Measurements from ENCODE around the gene USH2A. TPM values are rescaled to one million over a fixed set of nuclear protein-coding genes. Genes with fewer than 3 reads are reported as not detected.

Gene USH2A
- polyA plus RNA-seq, 1 donor from 2014 or later: 0.17 TPM

GRCh38 chr1:215761446-215761845 lies 661.8 kb downstream of the USH2A start:
- TF ChIP-seq SMC3 (conservative IDR thresholded peaks at IDR 0.05; ENCODE audit: poor library complexity) (no peak), EZH2 (IDR thresholded peaks at IDR 0.05; ENCODE audit: borderline replicate concordance, insufficient read depth, low read length, poor library complexity, severe bottlenecking) (no peak), RAD21 (conservative IDR thresholded peaks at IDR 0.05) (no peak), TAF1 (IDR thresholded peaks at IDR 0.05; ENCODE audit: low read depth) (no peak), MXI1 (conservative IDR thresholded peaks at IDR 0.05; ENCODE audit: poor library complexity, severe bottlenecking) (no peak), CTCF (IDR thresholded peaks at IDR 0.05; ENCODE audit: poor library complexity, severe bottlenecking) (no peak), EP300 (conservative IDR thresholded peaks at IDR 0.05; ENCODE audit: poor library complexity, severe bottlenecking) (no peak), REST (IDR thresholded peaks at IDR 0.05; ENCODE audit: borderline replicate concordance) (no peak), POLR2AphosphoS5 (IDR thresholded peaks at IDR 0.05) (no peak)
- Histone ChIP-seq H2AFZ (ENCODE audit: low read depth, low read length) (no peak overlapping the region), H3F3A (ENCODE audit: insufficient read depth, low read length, poor library complexity, severe bottlenecking) (no peaks in the 10 kb centered on the region), H3K27me3 (ENCODE audit: insufficient read depth, low read depth, low read length) (no peaks in the 10 kb centered on the region), H4K20me1 (ENCODE audit: insufficient read depth) (no peaks in the 10 kb centered on the region), H3K4me2 (ENCODE audit: low read length) (no peak overlapping the region), H3K79me2 (replicated peaks; ENCODE audit: insufficient read depth, low read length) (no peaks in the 10 kb centered on the region), H3K9me2 (ENCODE audit: insufficient read depth, low read length) (no peaks in the 10 kb centered on the region), H3K9me3 (ENCODE audit: low read length) (no peaks in the 10 kb centered on the region), H3K9ac (ENCODE audit: low read length) (no peak overlapping the region), H3K4me3 (ENCODE audit: low read length) (no peak overlapping the region), H3K36me3 (ENCODE audit: insufficient read depth, low read length) (no peaks in the 10 kb centered on the region), H3K27ac (ENCODE audit: low read length) (no peak overlapping the region)

GRCh38 chr1:215754112-215754511 lies 669.1 kb downstream of the USH2A start:
- Histone ChIP-seq H3F3A (ENCODE audit: insufficient read depth, low read length, poor library complexity, severe bottlenecking) (no peaks in the 10 kb centered on the region), H2AFZ (ENCODE audit: low read depth, low read length) (no peak overlapping the region), H4K20me1 (ENCODE audit: insufficient read depth) (no peaks in the 10 kb centered on the region), H3K9me3 (ENCODE audit: low read length) (no peaks in the 10 kb centered on the region), H3K79me2 (replicated peaks; ENCODE audit: insufficient read depth, low read length) (no peaks in the 10 kb centered on the region), H3K4me2 (ENCODE audit: low read length) (no peak overlapping the region), H3K36me3 (ENCODE audit: insufficient read depth, low read length) (no peaks in the 10 kb centered on the region), H3K9ac (ENCODE audit: low read length) (no peak overlapping the region), H3K9me2 (ENCODE audit: insufficient read depth, low read length) (no peaks in the 10 kb centered on the region), H3K27ac (ENCODE audit: low read length) (no peak overlapping the region), H3K27me3 (ENCODE audit: insufficient read depth, low read depth, low read length) (no peaks in the 10 kb centered on the region), H3K4me3 (ENCODE audit: low read length) (no peak overlapping the region)
- TF ChIP-seq SMC3 (conservative IDR thresholded peaks at IDR 0.05; ENCODE audit: poor library complexity): no peak
- no peak for TF ChIP-seq MXI1 (conservative IDR thresholded peaks at IDR 0.05; ENCODE audit: poor library complexity, severe bottlenecking)
- no peak for TF ChIP-seq RAD21 (conservative IDR thresholded peaks at IDR 0.05)
- TF ChIP-seq REST (IDR thresholded peaks at IDR 0.05; ENCODE audit: borderline replicate concordance): no peak
- no peak for TF ChIP-seq TAF1 (IDR thresholded peaks at IDR 0.05; ENCODE audit: low read depth)
- TF ChIP-seq POLR2AphosphoS5 (IDR thresholded peaks at IDR 0.05): no peak
- no peak for TF ChIP-seq EZH2 (IDR thresholded peaks at IDR 0.05; ENCODE audit: borderline replicate concordance, insufficient read depth, low read length, poor library complexity, severe bottlenecking)
- no peak for TF ChIP-seq CTCF (IDR thresholded peaks at IDR 0.05; ENCODE audit: poor library complexity, severe bottlenecking)
- TF ChIP-seq EP300 (conservative IDR thresholded peaks at IDR 0.05; ENCODE audit: poor library complexity, severe bottlenecking): no peak
